GM12878 (cell line): Measurements from ENCODE around the gene RGS18. TPM values are rescaled to one million over a fixed set of nuclear protein-coding genes. Genes with fewer than 3 reads are reported as not detected.

ENCODE experiments used
- ATAC-seq: fragments of 200-7000 bp; cut with Tn5 transposase; 3 replicates; pipeline ENCODE4 v1.9.1; 2020; ENCODE audit warnings: mild to moderate bottlenecking, moderate library complexity
- BruUV-seq: library from RNA; stranded (reverse); fragments of 400-500 nt; replicated peaks from 2 replicates; lab custom pipeline; 2021; lab: Mats Ljungman, UMichigan
- CTCF ChIA-PET: fragments of 300-600 bp; sonication (Branson Sonifier 250); formaldehyde crosslinking; extraction: SDS; loops from one replicate; lab custom pipeline; 2021; ENCODE audit warnings: inconsistent platforms; lab: Yijun Ruan, JAX
- POLR2A ChIA-PET: fragments of 350-600 bp; formaldehyde crosslinking; extraction: SDS; loops from one replicate; lab custom pipeline; 2021; ENCODE audit warnings: inconsistent platforms; lab: Charles Lee
- RAD21 ChIA-PET: fragments of 300-600 bp; sonication (Branson Sonifier 250); formaldehyde crosslinking; loops from one replicate; lab custom pipeline; 2023; ENCODE audit warnings: antibody characterized with exemption; ENCODE audit not compliant: unreplicated experiment; lab: Charles Lee
- SMC1A ChIA-PET: fragments of 300-600 bp; sonication (Branson Sonifier 250); formaldehyde crosslinking; loops from one replicate; lab custom pipeline; 2023; ENCODE audit not compliant: unreplicated experiment, uncharacterized antibody; lab: Charles Lee
- DNase-seq: peaks from one replicate; pipeline ENCODE4 v3.0.0-alpha.2; 2011; ENCODE audit warnings: low read depth, low spot score
- FAIRE-seq: peaks from 3 replicates; lab custom pipeline; 2011; peaks lifted over from hg19 to GRCh38; lab: Jason Lieb, UNC
- H2AFZ ChIP-seq: 2 replicates; pipeline ENCODE4 v1.6.0; 2011; ENCODE audit warnings: low read depth, low read length, control low read depth; ENCODE audit not compliant: control insufficient read depth
- H3K27ac ChIP-seq: 2 replicates; pipeline ENCODE4 v1.5.1; 2011; ENCODE audit warnings: control low read depth; ENCODE audit not compliant: control insufficient read depth, insufficient read depth
- H3K27me3 ChIP-seq, 2 experiments: replicated peaks in 1 of 2; 2 replicates each; pipeline versions ENCODE4 v1.6.0 to v1.6.1; 2011; ENCODE audit warnings: low read length in 1 of 2; ENCODE audit not compliant: control insufficient read depth in 2 of 2, insufficient read depth in 2 of 2
- H3K36me3 ChIP-seq, 2 experiments: 2 replicates each; pipeline ENCODE4 v1.5.1; 2011; ENCODE audit warnings: low read length in 1 of 2; ENCODE audit not compliant: control insufficient read depth in 2 of 2, insufficient read depth in 2 of 2
- H3K4me1 ChIP-seq: 2 replicates; pipeline ENCODE4 v1.6.1; 2011; ENCODE audit warnings: mild to moderate bottlenecking, low read length, moderate library complexity, mixed read lengths; ENCODE audit not compliant: control insufficient read depth, insufficient read depth
- H3K4me2 ChIP-seq: 2 replicates; pipeline ENCODE4 v1.6.0; 2011; ENCODE audit warnings: control low read depth; ENCODE audit not compliant: control insufficient read depth, insufficient read depth
- H3K4me3 ChIP-seq: fragments of 200-600 bp; sonication (generic); 2 replicates; pipeline ENCODE4 v1.5.1; 2016
- H3K79me2 ChIP-seq: 2 replicates; pipeline ENCODE4 v1.6.0; 2011; ENCODE audit warnings: low read length; ENCODE audit not compliant: control insufficient read depth, insufficient read depth
- H3K9ac ChIP-seq: 2 replicates; pipeline ENCODE4 v1.8.0; 2011; ENCODE audit warnings: low read length, control low read depth, mixed read lengths; ENCODE audit not compliant: control insufficient read depth, insufficient read depth
- H3K9me3 ChIP-seq: replicated peaks from 3 replicates; pipeline ENCODE4 v1.5.1; 2011; ENCODE audit warnings: mild to moderate bottlenecking, low read length; ENCODE audit not compliant: control insufficient read depth, insufficient read depth
- H4K20me1 ChIP-seq: 2 replicates; pipeline ENCODE4 v1.6.0; 2011; ENCODE audit not compliant: control insufficient read depth, insufficient read depth
- CHD2 ChIP-seq: IDR thresholded peaks from 2 replicates; pipeline ENCODE4 v1.6.1; 2011; ENCODE audit warnings: low read depth, low read length, improper control_type of control experiment, borderline replicate concordance
- FOXM1 ChIP-seq: IDR thresholded peaks from 2 replicates; pipeline ENCODE4 v1.6.1; 2012; ENCODE audit warnings: low read depth, mild to moderate bottlenecking, inconsistent platforms, low read length, moderate library complexity
- NR2C2 ChIP-seq: IDR thresholded peaks from 2 replicates; pipeline ENCODE4 v1.6.1; 2011; ENCODE audit warnings: borderline replicate concordance, low read depth; ENCODE audit not compliant: control insufficient read depth, insufficient read length
- NRF1 ChIP-seq: conservative IDR thresholded peaks from 2 replicates; pipeline ENCODE4 v1.6.1; 2011; ENCODE audit warnings: mild to moderate bottlenecking, low read depth, low read length, improper control_type of control experiment
- POLR2AphosphoS2 ChIP-seq: IDR thresholded peaks from 2 replicates; pipeline ENCODE4 v1.6.1; 2011; ENCODE audit warnings: low read depth, mild to moderate bottlenecking, low read length, improper control_type of control experiment, moderate library complexity
- RELA ChIP-seq: fragments of 450-650 bp; IDR thresholded peaks from 2 replicates; pipeline ENCODE4 v1.8.0; 2014; ENCODE audit warnings: borderline replicate concordance; ENCODE audit not compliant: partially characterized antibody
- SIX5 ChIP-seq: IDR thresholded peaks from 2 replicates; pipeline ENCODE4 v1.6.1; 2011; ENCODE audit warnings: mild to moderate bottlenecking, low read depth, low read length, moderate library complexity; ENCODE audit not compliant: severe bottlenecking
- SMAD5 ChIP-seq: IDR thresholded peaks from 2 replicates; pipeline ENCODE4 v1.6.1; 2016; ENCODE audit warnings: antibody characterized with exemption, low read depth
- SMC3 ChIP-seq: IDR thresholded peaks from 2 replicates; pipeline ENCODE4 v1.6.1; 2011; ENCODE audit warnings: low read length, improper control_type of control experiment, borderline replicate concordance
- SUPT20H ChIP-seq: IDR thresholded peaks from 2 replicates; pipeline ENCODE4 v1.6.1; 2011; ENCODE audit warnings: low read depth, mild to moderate bottlenecking, low read length, moderate library complexity, borderline replicate concordance; ENCODE audit not compliant: control insufficient read depth
- SUZ12 ChIP-seq: fragments of 200-600 bp; sonication (generic); IDR thresholded peaks from one replicate; pipeline ENCODE4 v1.6.1; 2018; ENCODE audit warnings: antibody characterized with exemption, mild to moderate bottlenecking; ENCODE audit not compliant: unreplicated experiment
- WGBS: methylation state at CpG from one replicate; pipeline ENCODE4 v1.1.6; 2016; ENCODE audit warnings: low lambda C conversion rate; ENCODE audit not compliant: insufficient replicate concordance, insufficient coverage; ENCODE audit errors: missing lambda C conversion rate; 5-methylcytosine and 5-hydroxymethylcytosine counted together
- in situ Hi-C: fragments of 300-500 bp; cut with MboI; formaldehyde crosslinking; loops from 9 replicates; pipeline ENCODE4 v1.14.3; 2018; ENCODE audit warnings: mixed read lengths
- intact Hi-C: fragments of 100-400 bp; cut with micrococcal nuclease; formaldehyde crosslinking; loops from one replicate; pipeline ENCODE4 v1.14.2; 2022; ENCODE audit not compliant: unreplicated experiment
- polyA plus RNA-seq, 11 experiments: library from polyadenylated mRNA; depleted of rRNA in 4 of 11; unstranded in 6 of 11; stranded (reverse) in 5 of 11; fragments of >200 nt; fragmentation: Nextera tagmentation in 4 of 11; fragmentation: Illumina TruSeq in 1 of 11; extraction: Ambion mirVana in 4 of 11; extraction: Trizol in 1 of 11; gene quantifications; 1 replicate in 1 of 11; 2 replicates in 10 of 11; pipeline versions ENCODE4 v1.2.1 to v1.2.3, GENCODE V29; 2011 to 2016; ENCODE audit warnings: inconsistent platforms in 2 of 11, missing spikeins in 2 of 11, low read depth in 1 of 11
- total RNA-seq, 4 experiments: library from RNA; depleted of rRNA in 3 of 4; stranded (reverse); fragments of >200 nt in 3 of 4; fragmentation: Illumina TruSeq in 1 of 4; extraction: Trizol in 1 of 4; gene quantifications; 2 replicates each; pipeline versions ENCODE4 v1.2.1 to v1.2.3, GENCODE V29; 2013 to 2021
- TF ChIP-seq, protein P1 (sequence below): fragments of 450-650 bp; IDR thresholded peaks from 2 replicates; pipeline ENCODE4 v1.6.1; 2016; ENCODE audit warnings: mild to moderate bottlenecking
- TF ChIP-seq, protein P2 (sequence below): fragments of 450-650 bp; IDR thresholded peaks from 2 replicates; pipeline ENCODE4 v1.6.1; 2017; ENCODE audit warnings: mild to moderate bottlenecking

The RGS18 gene
- total and polyA plus RNA-seq, 10 of the 15 experiments (the other 5 are each of a cell fraction or from before 2014, with no cell fraction given): not detected

DNA sequence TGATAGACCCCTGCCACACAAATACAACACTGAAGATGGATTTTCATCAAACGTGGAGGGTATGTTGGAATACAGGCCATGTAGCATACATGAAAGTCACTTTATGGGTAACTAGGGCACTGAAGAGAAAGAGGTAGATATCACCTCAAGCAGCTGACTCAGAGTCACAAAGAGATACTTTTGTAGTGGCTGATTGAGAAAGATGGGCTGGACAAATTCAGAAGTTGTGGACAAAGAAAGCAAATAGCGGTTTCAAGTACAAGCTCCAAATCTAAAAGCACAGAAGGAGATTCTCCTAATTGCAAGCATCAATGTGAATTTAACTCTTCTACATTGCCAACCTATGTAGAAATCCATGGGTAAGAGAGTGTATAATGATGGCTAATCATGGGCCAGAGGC is 35.0 kb upstream of the RGS18 start:
- H3K4me1 ChIP-seq: no peaks in the 10 kb centered on the region
- H3K27ac ChIP-seq: no peak overlapping the region
- H3K4me2 ChIP-seq: no peak overlapping the region
- 0% methylated on average over 2 of the region's 2 CpGs for WGBS
- no peaks in the 10 kb centered on the region for H4K20me1 ChIP-seq
- ATAC-seq (no peak), DNase-seq (no peak), FAIRE-seq (no peak)
- H2AFZ ChIP-seq: no peak overlapping the region
- SMC1A ChIA-PET: no interaction called here
- in situ Hi-C loops: no loop called here
- H3K27me3 ChIP-seq: no peaks in the 10 kb centered on the region
- H3K9ac ChIP-seq: no peak overlapping the region
- H3K9me3 ChIP-seq: no peaks in the 10 kb centered on the region
- RAD21 ChIA-PET: no interaction called here
- H3K79me2 ChIP-seq: no peaks in the 10 kb centered on the region
- H3K36me3 ChIP-seq: no peaks in the 10 kb centered on the region
- POLR2A ChIA-PET: no interaction called here
- intact Hi-C loops: no loop called here
- TF ChIP-seq SMC3 (no peak), SUZ12 (no peak), RELA (no peak), POLR2AphosphoS2 (no peak), SUPT20H (no peak), FOXM1 (no peak), SIX5 (no peak), CHD2 (no peak), SMAD5 (no peak), NRF1 (no peak), NR2C2 (no peak)
- TF ChIP-seq, protein P1, sequence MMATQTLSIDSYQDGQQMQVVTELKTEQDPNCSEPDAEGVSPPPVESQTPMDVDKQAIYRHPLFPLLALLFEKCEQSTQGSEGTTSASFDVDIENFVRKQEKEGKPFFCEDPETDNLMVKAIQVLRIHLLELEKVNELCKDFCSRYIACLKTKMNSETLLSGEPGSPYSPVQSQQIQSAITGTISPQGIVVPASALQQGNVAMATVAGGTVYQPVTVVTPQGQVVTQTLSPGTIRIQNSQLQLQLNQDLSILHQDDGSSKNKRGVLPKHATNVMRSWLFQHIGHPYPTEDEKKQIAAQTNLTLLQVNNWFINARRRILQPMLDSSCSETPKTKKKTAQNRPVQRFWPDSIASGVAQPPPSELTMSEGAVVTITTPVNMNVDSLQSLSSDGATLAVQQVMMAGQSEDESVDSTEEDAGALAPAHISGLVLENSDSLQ: no peak
- TF ChIP-seq, protein P2, sequence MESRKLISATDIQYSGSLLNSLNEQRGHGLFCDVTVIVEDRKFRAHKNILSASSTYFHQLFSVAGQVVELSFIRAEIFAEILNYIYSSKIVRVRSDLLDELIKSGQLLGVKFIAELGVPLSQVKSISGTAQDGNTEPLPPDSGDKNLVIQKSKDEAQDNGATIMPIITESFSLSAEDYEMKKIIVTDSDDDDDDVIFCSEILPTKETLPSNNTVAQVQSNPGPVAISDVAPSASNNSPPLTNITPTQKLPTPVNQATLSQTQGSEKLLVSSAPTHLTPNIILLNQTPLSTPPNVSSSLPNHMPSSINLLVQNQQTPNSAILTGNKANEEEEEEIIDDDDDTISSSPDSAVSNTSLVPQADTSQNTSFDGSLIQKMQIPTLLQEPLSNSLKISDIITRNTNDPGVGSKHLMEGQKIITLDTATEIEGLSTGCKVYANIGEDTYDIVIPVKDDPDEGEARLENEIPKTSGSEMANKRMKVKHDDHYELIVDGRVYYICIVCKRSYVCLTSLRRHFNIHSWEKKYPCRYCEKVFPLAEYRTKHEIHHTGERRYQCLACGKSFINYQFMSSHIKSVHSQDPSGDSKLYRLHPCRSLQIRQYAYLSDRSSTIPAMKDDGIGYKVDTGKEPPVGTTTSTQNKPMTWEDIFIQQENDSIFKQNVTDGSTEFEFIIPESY: no peak
- CTCF ChIA-PET: no interaction called here
- no TSS peak for BruUV-seq
- no peak overlapping the region for H3K4me3 ChIP-seq
